ENCODE measurements around the gene FAM72B.
"Not testable (repeated sequence)": the region's sequence is repeated elsewhere in the genome, so short reads cannot be mapped to it uniquely, and the experiment has no call there.

GRCh38 chr1:121207328-121207727, 23.2 kb upstream of the FAM72B start:
- not testable (repeated sequence) for TF ChIP-seq CEBPB (IDR thresholded peaks at IDR 0.05; ENCODE audit: low read depth, low read length); CTCF (conservative IDR thresholded peaks at IDR 0.05; ENCODE audit: low read depth, low read length); POLR2A (IDR thresholded peaks at IDR 0.05; ENCODE audit: low read depth, low read length); MAZ (IDR thresholded peaks at IDR 0.05; ENCODE audit: borderline replicate concordance, low read depth, low read length); USF2 (IDR thresholded peaks at IDR 0.05; ENCODE audit: low read depth, low read length); MXI1 (IDR thresholded peaks at IDR 0.05; ENCODE audit: borderline replicate concordance, low read depth, low read length); ELK1 (IDR thresholded peaks at IDR 0.05; ENCODE audit: borderline replicate concordance, low read depth, low read length); BHLHE40 (IDR thresholded peaks at IDR 0.05; ENCODE audit: low read depth, low read length); RFX5 (IDR thresholded peaks at IDR 0.05; ENCODE audit: low read depth, low read length); NFE2L2 (IDR thresholded peaks at IDR 0.05; ENCODE audit: low read depth, low read length); RAD21 (IDR thresholded peaks at IDR 0.05; ENCODE audit: low read length)
